ENCODE results near the gene RNF151. TPM values are rescaled to one million over a fixed set of nuclear protein-coding genes. Genes with fewer than 3 reads are reported as not detected.

Gene RNF151
- total RNA-seq, 1 experiment from 2014 or later = 0.28 TPM

DNA sequence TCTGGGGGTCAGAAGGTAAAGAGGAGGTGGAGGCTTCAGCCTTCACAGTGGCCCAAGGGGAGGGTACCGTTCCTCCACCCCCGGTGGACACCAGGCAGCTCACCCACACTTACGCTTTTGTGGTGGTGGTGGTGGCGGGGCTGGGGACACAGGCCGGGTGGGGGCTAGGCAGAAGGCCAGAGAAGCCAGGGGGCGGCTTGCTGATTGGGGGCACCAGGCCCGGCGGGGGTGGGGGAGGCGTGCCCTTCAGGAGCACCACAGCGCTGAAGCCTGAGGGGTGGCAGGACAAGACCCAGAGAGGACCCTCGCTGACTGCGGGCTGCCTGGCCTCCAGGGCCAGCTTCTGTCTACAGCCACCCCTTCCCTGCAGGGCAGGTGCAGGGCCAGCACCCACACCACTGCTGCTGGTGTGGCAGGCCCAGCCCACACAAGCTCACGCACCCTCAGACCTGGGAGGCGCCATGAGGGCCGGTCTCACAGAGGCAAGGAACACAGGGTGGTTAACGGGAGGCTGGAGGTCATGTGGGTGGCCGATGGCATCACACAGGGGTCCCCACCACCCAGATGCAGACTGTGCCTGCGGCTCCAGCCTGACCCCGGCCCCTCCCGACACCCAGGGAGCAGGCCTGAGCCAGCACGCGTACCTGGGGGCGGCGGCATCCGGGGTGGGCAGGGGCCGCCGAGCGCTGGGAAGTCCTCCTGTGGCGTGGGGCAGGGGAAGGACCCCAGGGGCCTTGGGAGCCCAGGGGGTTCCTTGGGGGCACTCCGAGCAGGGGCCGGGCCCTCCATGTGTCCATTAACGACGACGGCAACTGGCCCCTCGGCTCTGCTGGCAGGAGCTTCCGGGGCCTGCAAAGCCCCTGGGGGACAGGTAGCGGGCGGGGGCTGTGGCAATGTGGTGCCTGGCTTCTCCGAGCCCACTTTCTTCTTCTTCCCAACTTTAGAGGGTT is 32.5 kb downstream of the RNF151 start:
- H3K79me1 ChIP-seq (ENCODE audit: insufficient read depth, low read depth, low read length, poor library complexity, severe bottlenecking) = peaks cover 3% of the 10 kb centered on the region
- no peaks in the 10 kb centered on the region for H3K23me2 ChIP-seq (ENCODE audit: insufficient read length, low read depth, low read length, poor library complexity, severe bottlenecking)
- no peak overlapping the region for H3K9ac ChIP-seq (ENCODE audit: extremely low read depth, insufficient read length, low read length)
- Mint-ChIP-seq H3K4me3 (no peak overlapping the region), H3K4me1 (peaks cover 0 to 1% of the 10 kb centered on the region in 2 experiments; a peak in 1 of 4 replicates), H3K9me3 (no peaks in the 10 kb centered on the region), H3K27me3 (ENCODE audit: low read depth) (no peaks in the 10 kb centered on the region; the same call in 1 of the 2 replicates), H3K27ac (no peak overlapping the region), H3K36me3 (ENCODE audit: insufficient read depth in 1 of 3, low read depth in 3 of 3) (peaks cover 18 to 48% (median 44%) of the 10 kb centered on the region in 3 experiments)
- H2AFZ ChIP-seq (ENCODE audit: low read length) = no peak overlapping the region
- no peaks in the 10 kb centered on the region for H4K20me1 ChIP-seq (ENCODE audit: control insufficient read depth, insufficient read depth, insufficient read length)
- DNase-seq = no peak
- no peaks in the 10 kb centered on the region for H3K9me3 ChIP-seq (ENCODE audit: control insufficient read depth, low read depth, low read length)
- WGBS (ENCODE audit: extremely low coverage, insufficient read length, low lambda C conversion rate) = no CpG with 5 or more reads among the region's 39 CpGs
- no peak overlapping the region for H3K4ac ChIP-seq (ENCODE audit: low read depth, low read length)
- no peak overlapping the region for H3K14ac ChIP-seq (ENCODE audit: insufficient read depth, low read length)
- no peaks in the 10 kb centered on the region for H3K79me2 ChIP-seq (ENCODE audit: insufficient read depth, low read length)
- H4K5ac ChIP-seq (ENCODE audit: insufficient read length, low read depth, low read length) = no peak overlapping the region
- no peak overlapping the region for H2BK120ac ChIP-seq (ENCODE audit: low read depth, low read length, poor library complexity, severe bottlenecking)
- no peak overlapping the region for H2BK15ac ChIP-seq (ENCODE audit: low read depth, low read length)
- no peak overlapping the region for H3K23ac ChIP-seq (ENCODE audit: insufficient read length, low read depth, low read length)
- TF ChIP-seq, protein P1, sequence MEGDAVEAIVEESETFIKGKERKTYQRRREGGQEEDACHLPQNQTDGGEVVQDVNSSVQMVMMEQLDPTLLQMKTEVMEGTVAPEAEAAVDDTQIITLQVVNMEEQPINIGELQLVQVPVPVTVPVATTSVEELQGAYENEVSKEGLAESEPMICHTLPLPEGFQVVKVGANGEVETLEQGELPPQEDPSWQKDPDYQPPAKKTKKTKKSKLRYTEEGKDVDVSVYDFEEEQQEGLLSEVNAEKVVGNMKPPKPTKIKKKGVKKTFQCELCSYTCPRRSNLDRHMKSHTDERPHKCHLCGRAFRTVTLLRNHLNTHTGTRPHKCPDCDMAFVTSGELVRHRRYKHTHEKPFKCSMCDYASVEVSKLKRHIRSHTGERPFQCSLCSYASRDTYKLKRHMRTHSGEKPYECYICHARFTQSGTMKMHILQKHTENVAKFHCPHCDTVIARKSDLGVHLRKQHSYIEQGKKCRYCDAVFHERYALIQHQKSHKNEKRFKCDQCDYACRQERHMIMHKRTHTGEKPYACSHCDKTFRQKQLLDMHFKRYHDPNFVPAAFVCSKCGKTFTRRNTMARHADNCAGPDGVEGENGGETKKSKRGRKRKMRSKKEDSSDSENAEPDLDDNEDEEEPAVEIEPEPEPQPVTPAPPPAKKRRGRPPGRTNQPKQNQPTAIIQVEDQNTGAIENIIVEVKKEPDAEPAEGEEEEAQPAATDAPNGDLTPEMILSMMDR (conservative IDR thresholded peaks at IDR 0.05) = no peak
- H2BK12ac ChIP-seq (ENCODE audit: insufficient read length, low read depth, low read length) = no peak overlapping the region
- H2BK5ac ChIP-seq (ENCODE audit: insufficient read length, low read length) = no peak overlapping the region
- H3K18ac ChIP-seq (ENCODE audit: insufficient read length, low read depth, low read length) = no peak overlapping the region
- no peak overlapping the region for H4K91ac ChIP-seq (ENCODE audit: insufficient read length, low read depth, low read length)
- H3K27ac ChIP-seq (ENCODE audit: insufficient read length, low read depth, low read length) = no peak overlapping the region
- no peak overlapping the region for H2BK20ac ChIP-seq (ENCODE audit: low read depth, low read length, poor library complexity, severe bottlenecking)
- H2AK5ac ChIP-seq (ENCODE audit: insufficient read length, low read length) = no peak overlapping the region
- no peak overlapping the region for H4K8ac ChIP-seq (replicated peaks; ENCODE audit: insufficient read length, low read depth, low read length)
- no peaks in the 10 kb centered on the region for H3K4me1 ChIP-seq (ENCODE audit: insufficient read depth, low read length)
- no peak overlapping the region for H3K4me2 ChIP-seq (ENCODE audit: insufficient read depth, insufficient read length, low read length)
- H3T11ph ChIP-seq (ENCODE audit: low read length) = no peak overlapping the region
- no peaks in the 10 kb centered on the region for H3K27me3 ChIP-seq (ENCODE audit: insufficient read depth, low read length)
- no peak overlapping the region for H3K56ac ChIP-seq (ENCODE audit: insufficient read length, low read depth, low read length)

Measured in H9 (cell line).